CD4-positive, alpha-beta T cell (primary cell): ENCODE results near the gene LRPPRC. TPM values are rescaled to one million over a fixed set of nuclear protein-coding genes. Genes with fewer than 3 reads are reported as not detected.

Experiments
- ATAC-seq: fragments of 200-7000 bp; cut with Tn5 transposase; one replicate; pipeline ENCODE4 v1.10.0; 2022; ENCODE audit warnings: mild to moderate bottlenecking; ENCODE audit not compliant: poor library complexity
- CTCF ChIA-PET: fragments of 350-600 bp; sonication (Branson Sonifier 250); formaldehyde crosslinking; loops from one replicate; lab custom pipeline; 2021; ENCODE audit warnings: antibody characterized with exemption, inconsistent platforms; lab: Charles Lee
- POLR2A ChIA-PET: fragments of 350-600 bp; sonication (Branson Sonifier 250); formaldehyde crosslinking; loops from one replicate; lab custom pipeline; 2021; ENCODE audit warnings: antibody characterized with exemption, inconsistent platforms; lab: Charles Lee
- DNase-seq, 14 experiments: peaks; one replicate each; pipeline ENCODE4 v3.0.0-alpha.2; 2013 to 2020; ENCODE audit warnings: mixed read lengths in 2 of 14
- H3K27ac ChIP-seq, 2 donors: one replicate each; pipeline versions ENCODE4 v1.5.1 to v1.7.0; 2013; ENCODE audit warnings: low read length in 2 of 2, low read depth in 1 of 2, mild to moderate bottlenecking in 1 of 2
- H3K27me3 ChIP-seq, 2 experiments: 1 replicate in 1 of 2; 2 replicates in 1 of 2; pipeline versions ENCODE4 v1.6.1 to v1.7.0; 2013; ENCODE audit warnings: low read length in 2 of 2, control low read depth in 1 of 2, mild to moderate bottlenecking in 1 of 2, moderate library complexity in 1 of 2; ENCODE audit not compliant: insufficient read depth in 2 of 2, control insufficient read depth in 1 of 2
- H3K36me3 ChIP-seq: one replicate; pipeline ENCODE4 v1.6.1; 2013; ENCODE audit warnings: low read length, control low read depth; ENCODE audit not compliant: insufficient read depth
- H3K4me1 ChIP-seq: one replicate; pipeline ENCODE4 v1.6.1; 2013; ENCODE audit warnings: low read length, control low read depth; ENCODE audit not compliant: insufficient read depth
- H3K4me3 ChIP-seq: one replicate; pipeline ENCODE4 v1.5.1; 2013; ENCODE audit warnings: mild to moderate bottlenecking, low read length, moderate library complexity
- H3K9me3 ChIP-seq, 2 experiments: 1 replicate in 1 of 2; 2 replicates in 1 of 2; pipeline versions ENCODE4 v1.6.1 to v1.7.0; 2013; ENCODE audit warnings: low read length in 2 of 2, mild to moderate bottlenecking in 2 of 2, control low read depth in 1 of 2, moderate library complexity in 1 of 2; ENCODE audit not compliant: control insufficient read depth in 1 of 2, insufficient read depth in 1 of 2
- H3K27ac Mint-ChIP-seq: one replicate; pipeline ENCODE4 v1.8.0; 2020; ENCODE audit warnings: mixed read lengths
- H3K27me3 Mint-ChIP-seq: one replicate; pipeline ENCODE4 v1.8.0; 2021; ENCODE audit warnings: mixed read lengths
- H3K36me3 Mint-ChIP-seq: one replicate; pipeline ENCODE4 v1.8.0; 2021; ENCODE audit warnings: low read depth, mixed read lengths
- H3K4me1 Mint-ChIP-seq: one replicate; pipeline ENCODE4 v1.8.0; 2021; ENCODE audit warnings: low read depth, mixed read lengths
- H3K4me3 Mint-ChIP-seq: one replicate; pipeline ENCODE4 v1.8.0; 2020; ENCODE audit warnings: mild to moderate bottlenecking, mixed read lengths
- H3K9me3 Mint-ChIP-seq: one replicate; pipeline ENCODE4 v1.8.0; 2020; ENCODE audit warnings: mixed read lengths
- CTCF ChIP-seq: fragments of 200-600 bp; IDR thresholded peaks from one replicate; pipeline ENCODE4 v1.8.0; 2022; ENCODE audit warnings: antibody characterized with exemption, mild to moderate bottlenecking
- intact Hi-C, 2 experiments: fragments of 100-400 bp; cut with DNase I in 1 of 2; cut with micrococcal nuclease in 1 of 2; formaldehyde crosslinking; loops; one replicate each; pipeline versions ENCODE4 v1.15.1 to v1.9.0; 2023 to 2025; cut with DNase I, micrococcal nuclease
- total RNA-seq, 174 experiments: library from RNA in 2 of 174; stranded (reverse) in 2 of 174; gene quantifications; one replicate each; pipeline ENCODE4 v1.2.3 and lab custom pipeline; 2021 to 2026

The LRPPRC gene
- total RNA-seq, 2 experiments from 2014 or later, result 55.2 to 55.4 TPM

GRCh38 chr2:43950383-43951008, 45.3 kb downstream of the LRPPRC start:
- H3K27ac Mint-ChIP-seq, result no peak overlapping the region
- no peak overlapping the region for H3K4me3 Mint-ChIP-seq
- peak; percentile 50 for TF ChIP-seq CTCF
- H3K27me3 Mint-ChIP-seq, result no peaks in the 10 kb centered on the region
- DNase-seq (peak in 4 of 14 experiments; percentile 8 to 58 (median 52)), ATAC-seq (peak; percentile 39)
- H3K27ac ChIP-seq, result no peak overlapping the region
- H3K9me3 Mint-ChIP-seq, result no peaks in the 10 kb centered on the region
- CTCF ChIA-PET, result no interaction called here
- no peaks in the 10 kb centered on the region for H3K4me1 ChIP-seq
- H3K36me3 Mint-ChIP-seq, result peaks cover 90% of the 10 kb centered on the region
- POLR2A ChIA-PET, result no interaction called here
- peaks cover 67% of the 10 kb centered on the region for H3K36me3 ChIP-seq
- no peaks in the 10 kb centered on the region for H3K4me1 Mint-ChIP-seq
- intact Hi-C loops, result loop anchor here (5.0 kb wide), 1 partner anchor 1007 kb away; no protein-coding TSS in a partner anchor
- no peaks in the 10 kb centered on the region for H3K9me3 ChIP-seq
- no peak overlapping the region for H3K4me3 ChIP-seq
- H3K27me3 ChIP-seq, result no peaks in the 10 kb centered on the region

GRCh38 chr2:43948370-43948769, 47.4 kb downstream of the LRPPRC start:
- Mint-ChIP-seq H3K4me1 (no peaks in the 10 kb centered on the region), H3K4me3 (no peak overlapping the region), H3K9me3 (no peaks in the 10 kb centered on the region), H3K27me3 (no peaks in the 10 kb centered on the region), H3K27ac (no peak overlapping the region), H3K36me3 (peaks cover 90% of the 10 kb centered on the region)
- DNase-seq, result no peak
- Histone ChIP-seq H3K4me3 (no peak overlapping the region), H3K27ac (no peak overlapping the region), H3K27me3 (no peaks in the 10 kb centered on the region), H3K9me3 (no peaks in the 10 kb centered on the region), H3K4me1 (no peaks in the 10 kb centered on the region), H3K36me3 (peaks cover 71% of the 10 kb centered on the region)
- TF ChIP-seq CTCF, result no peak
- no peak for ATAC-seq
- intact Hi-C loops, result no loop called here
- POLR2A ChIA-PET, result no interaction called here
- CTCF ChIA-PET, result interaction anchor here (1.1 kb wide), 1 partner anchor 11 kb away, joined by 5 read pairs; no protein-coding TSS in a partner anchor

GRCh38 chr2:43946685-43947084, 49.1 kb downstream of the LRPPRC start:
- DNase-seq (no peak), ATAC-seq (no peak)
- no peaks in the 10 kb centered on the region for H3K27me3 ChIP-seq
- POLR2A ChIA-PET, result no interaction called here
- H3K4me1 ChIP-seq, result no peaks in the 10 kb centered on the region
- no peak overlapping the region for H3K27ac Mint-ChIP-seq
- H3K36me3 Mint-ChIP-seq, result peaks cover 91% of the 10 kb centered on the region
- intact Hi-C loops, result no loop called here
- no peak overlapping the region for H3K27ac ChIP-seq
- H3K9me3 ChIP-seq, result no peaks in the 10 kb centered on the region
- no peak overlapping the region for H3K4me3 Mint-ChIP-seq
- CTCF ChIA-PET, result no interaction called here
- peaks cover 71% of the 10 kb centered on the region for H3K36me3 ChIP-seq
- H3K4me1 Mint-ChIP-seq, result no peaks in the 10 kb centered on the region
- H3K9me3 Mint-ChIP-seq, result no peaks in the 10 kb centered on the region
- H3K27me3 Mint-ChIP-seq, result no peaks in the 10 kb centered on the region
- no peak for TF ChIP-seq CTCF
- H3K4me3 ChIP-seq, result no peak overlapping the region
